Muscle of leg (tissue), 11 donors: ENCODE results near the gene CDKL1. TPM values are rescaled to one million over a fixed set of nuclear protein-coding genes. Genes with fewer than 3 reads are reported as not detected.

Experiments
- DNase-seq: peaks from one replicate; pipeline ENCODE4 v3.0.0; 2013
- H3K27ac ChIP-seq: one replicate; pipeline ENCODE4 v1.5.1; 2013; ENCODE audit warnings: mild to moderate bottlenecking, low read length, control low read depth
- H3K27me3 ChIP-seq: one replicate; pipeline ENCODE4 v1.6.1; 2013; ENCODE audit warnings: low read length; ENCODE audit not compliant: control insufficient read depth, insufficient read depth
- H3K36me3 ChIP-seq: one replicate; pipeline ENCODE4 v1.6.1; 2013; ENCODE audit warnings: low read length; ENCODE audit not compliant: control insufficient read depth, insufficient read depth
- H3K4me1 ChIP-seq: one replicate; pipeline ENCODE4 v1.6.1; 2013; ENCODE audit warnings: low read length; ENCODE audit not compliant: control insufficient read depth, insufficient read depth
- H3K4me3 ChIP-seq: one replicate; pipeline ENCODE4 v1.5.1; 2013; ENCODE audit warnings: low read length, control low read depth
- H3K9me3 ChIP-seq: replicated peaks from 2 replicates; pipeline ENCODE4 v1.6.1; 2013; ENCODE audit warnings: low read depth, low read length; ENCODE audit not compliant: control insufficient read depth
- WGBS: methylation state at CpG from one replicate; pipeline ENCODE4 v1.1.5; 2013; ENCODE audit warnings: missing lambda C conversion rate; ENCODE audit not compliant: insufficient coverage; 5-methylcytosine and 5-hydroxymethylcytosine counted together
- polyA plus RNA-seq, 8 donors: library from polyadenylated mRNA; unstranded; fragments of 120-200 nt; gene quantifications; one replicate each; pipeline versions ENCODE4 v1.2.1 to v1.2.3, GENCODE V29; 2013; ENCODE audit warnings: inconsistent platforms in 1 of 8, low replicate concordance in 1 of 8; ENCODE audit not compliant: insufficient read length in 8 of 8, insufficient read depth in 1 of 8
- total RNA-seq: library from RNA; stranded (reverse); fragments of 120-200 nt; gene quantifications from one replicate; pipeline ENCODE4 v1.2.4, GENCODE V29; 2013

Gene CDKL1
- total and polyA plus RNA-seq, 9 donors: 3.7 to 7.6 (median 4.8) TPM

DNA sequence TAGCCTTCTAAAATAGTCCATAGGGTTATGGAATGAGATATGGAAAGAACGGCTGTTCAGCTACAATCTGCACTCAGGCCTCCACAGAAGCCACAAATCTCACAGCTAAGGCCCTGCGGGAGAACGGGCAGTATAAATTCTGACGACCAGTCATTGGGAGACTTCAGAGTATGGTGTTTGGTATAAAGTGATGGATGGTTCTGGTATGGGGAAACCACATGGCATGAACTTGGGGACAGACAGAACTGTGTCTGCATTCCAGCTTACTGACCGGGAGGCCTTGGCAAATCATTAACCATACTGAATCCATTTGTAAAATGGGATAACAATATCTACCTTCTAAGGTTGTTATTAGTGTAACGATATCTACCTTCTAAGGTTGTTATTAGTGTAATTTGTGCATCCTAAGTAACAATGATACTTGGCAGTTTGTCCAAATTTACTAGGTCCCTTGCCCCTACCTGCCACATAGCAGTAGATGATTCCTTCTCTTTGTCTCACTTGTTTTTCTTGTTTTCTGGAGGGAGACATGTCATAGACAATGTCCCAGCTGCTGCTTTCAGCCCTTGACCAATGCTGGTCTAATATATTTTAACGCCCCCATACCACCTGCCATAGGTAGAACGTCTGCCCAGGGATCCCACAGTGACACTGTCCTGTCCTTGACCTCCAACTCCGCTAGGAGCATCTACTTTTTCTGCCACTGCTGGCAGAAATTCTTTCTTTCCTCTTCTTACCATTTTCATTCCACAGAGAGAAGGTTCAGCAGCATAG, 6.8 kb downstream of the CDKL1 start:
- no peaks in the 10 kb centered on the region for H3K36me3 ChIP-seq
- no peaks in the 10 kb centered on the region for H3K9me3 ChIP-seq
- H3K4me3 ChIP-seq: no peak overlapping the region
- H3K4me1 ChIP-seq: no peaks in the 10 kb centered on the region
- no peak for DNase-seq
- no peak overlapping the region for H3K27ac ChIP-seq
- 76% methylated on average over 3 of the region's 9 CpGs for WGBS
- H3K27me3 ChIP-seq: no peaks in the 10 kb centered on the region

DNA sequence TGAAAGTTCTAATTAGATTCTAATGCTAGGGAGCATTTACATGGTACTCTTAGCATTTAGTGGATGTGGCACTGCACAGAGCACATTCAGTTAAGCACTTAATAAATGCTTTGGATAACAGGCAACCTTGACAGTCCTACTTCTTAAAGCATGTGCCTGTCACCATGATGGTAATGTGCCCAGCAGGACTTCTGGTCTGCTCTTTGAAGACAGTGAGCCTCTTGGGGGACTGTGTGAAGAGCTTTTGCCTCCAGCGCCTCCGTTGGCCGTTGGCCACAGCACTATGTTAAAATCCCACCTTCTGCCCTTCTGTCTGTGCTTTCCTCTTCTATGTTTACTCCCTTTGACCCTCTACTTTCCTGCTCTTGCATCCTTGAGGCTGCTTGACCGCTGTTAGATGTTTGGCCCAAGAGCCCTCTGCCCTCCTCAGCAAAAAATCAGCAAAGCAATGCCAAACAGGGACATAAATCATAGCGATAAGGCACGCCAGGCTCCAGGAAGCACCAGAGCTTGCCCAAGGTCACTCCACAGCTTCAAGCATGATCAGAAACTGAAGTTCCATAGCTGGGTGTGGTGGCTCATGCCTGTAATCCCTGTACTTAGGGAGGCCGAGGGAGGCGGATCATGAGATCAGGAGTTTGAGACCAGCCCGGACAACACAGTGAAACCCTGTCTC, 8.3 kb downstream of the CDKL1 start:
- no peak for DNase-seq
- H3K36me3 ChIP-seq: no peaks in the 10 kb centered on the region
- H3K9me3 ChIP-seq: no peaks in the 10 kb centered on the region
- no peaks in the 10 kb centered on the region for H3K4me1 ChIP-seq
- WGBS: 62% methylated on average over 7 of the region's 9 CpGs
- no peaks in the 10 kb centered on the region for H3K27me3 ChIP-seq
- no peak overlapping the region for H3K4me3 ChIP-seq
- no peak overlapping the region for H3K27ac ChIP-seq

DNA sequence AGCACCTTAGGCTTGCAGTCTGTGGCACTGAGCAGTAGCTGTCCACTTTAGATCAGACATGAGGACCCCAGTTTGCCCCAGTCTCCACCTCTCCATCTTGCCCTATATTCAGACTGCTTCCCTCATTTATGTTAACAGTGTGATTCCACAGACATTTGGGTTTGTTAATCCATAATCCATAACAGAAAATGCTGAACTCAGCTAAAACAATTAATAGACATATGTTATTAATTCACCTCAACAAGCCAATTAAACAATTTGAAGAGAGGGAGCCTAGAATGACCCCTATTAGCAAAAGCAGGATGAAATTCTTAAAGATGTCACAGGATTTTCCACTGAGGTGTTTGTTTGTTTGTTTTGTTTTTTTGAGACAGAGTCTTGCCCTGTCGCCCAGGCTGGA, 9.1 kb downstream of the CDKL1 start:
- Histone ChIP-seq H3K36me3 (no peaks in the 10 kb centered on the region), H3K27me3 (no peaks in the 10 kb centered on the region), H3K4me3 (no peak overlapping the region), H3K9me3 (no peaks in the 10 kb centered on the region), H3K4me1 (no peaks in the 10 kb centered on the region), H3K27ac (no peak overlapping the region)
- no peak for DNase-seq
- WGBS: no CpG with 5 or more reads among the region's 1 CpG

DNA sequence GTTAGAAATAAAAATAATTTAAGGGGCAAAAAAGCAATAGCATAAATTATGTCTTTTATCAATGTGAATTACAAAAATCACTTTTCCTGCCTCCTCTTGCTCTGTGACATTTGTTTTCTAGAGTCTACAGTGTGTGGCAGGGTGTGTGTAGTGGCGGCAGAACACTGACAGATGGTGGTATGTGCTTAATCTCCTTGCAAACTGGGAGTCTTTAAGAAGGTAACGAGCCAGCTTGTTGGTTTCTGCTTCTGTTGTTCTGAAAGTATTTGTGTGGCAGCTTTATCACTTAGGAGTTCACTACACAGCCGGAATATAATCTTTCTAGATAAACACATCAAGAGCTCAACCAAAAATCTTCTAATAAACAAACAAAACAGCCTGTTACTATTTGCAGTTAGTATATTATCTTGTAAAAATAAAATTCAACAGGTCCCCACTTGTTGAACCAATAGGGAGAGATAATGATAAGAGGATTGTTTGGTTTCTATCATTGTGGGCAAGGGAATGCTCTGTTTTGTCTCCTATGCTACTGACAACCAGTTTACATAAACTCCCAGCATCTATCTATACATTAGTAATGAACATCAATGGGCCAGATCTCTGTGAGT, 13.0 kb downstream of the CDKL1 start:
- Histone ChIP-seq H3K4me3 (no peak overlapping the region), H3K9me3 (no peaks in the 10 kb centered on the region), H3K36me3 (peaks cover 5% of the 10 kb centered on the region), H3K4me1 (no peaks in the 10 kb centered on the region), H3K27me3 (no peaks in the 10 kb centered on the region), H3K27ac (no peak overlapping the region)
- DNase-seq: no peak
- 60% methylated on average over 1 of the region's 3 CpGs for WGBS

DNA sequence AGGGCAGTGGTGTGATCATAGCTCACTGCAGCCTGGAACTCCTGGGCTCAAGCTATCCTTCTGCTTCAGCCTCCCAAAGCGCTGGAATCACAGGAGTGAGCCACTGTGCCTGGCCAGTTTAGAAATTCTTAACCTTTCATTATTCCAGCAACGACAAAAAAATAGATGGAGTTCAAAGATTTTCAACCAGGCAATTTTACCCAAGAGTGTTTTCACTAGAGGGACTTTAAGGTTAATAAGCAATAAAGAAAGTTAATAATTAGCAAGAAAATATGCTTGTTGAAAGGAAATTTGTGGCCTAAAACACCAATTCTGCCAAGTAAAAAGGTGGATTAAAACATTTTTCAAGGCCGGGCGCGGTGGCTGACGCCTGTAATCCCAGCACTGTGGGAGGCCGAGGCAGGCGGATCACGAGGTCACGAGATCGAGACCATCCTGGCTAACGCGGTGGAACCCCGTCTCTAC, 14.8 kb downstream of the CDKL1 start:
- no peaks in the 10 kb centered on the region for H3K9me3 ChIP-seq
- no peak for DNase-seq
- H3K27me3 ChIP-seq: no peaks in the 10 kb centered on the region
- peaks cover 2% of the 10 kb centered on the region for H3K4me1 ChIP-seq
- no peak overlapping the region for H3K27ac ChIP-seq
- no CpG with 5 or more reads among the region's 14 CpGs for WGBS
- H3K36me3 ChIP-seq: peaks cover 5% of the 10 kb centered on the region
- H3K4me3 ChIP-seq: no peak overlapping the region

DNA sequence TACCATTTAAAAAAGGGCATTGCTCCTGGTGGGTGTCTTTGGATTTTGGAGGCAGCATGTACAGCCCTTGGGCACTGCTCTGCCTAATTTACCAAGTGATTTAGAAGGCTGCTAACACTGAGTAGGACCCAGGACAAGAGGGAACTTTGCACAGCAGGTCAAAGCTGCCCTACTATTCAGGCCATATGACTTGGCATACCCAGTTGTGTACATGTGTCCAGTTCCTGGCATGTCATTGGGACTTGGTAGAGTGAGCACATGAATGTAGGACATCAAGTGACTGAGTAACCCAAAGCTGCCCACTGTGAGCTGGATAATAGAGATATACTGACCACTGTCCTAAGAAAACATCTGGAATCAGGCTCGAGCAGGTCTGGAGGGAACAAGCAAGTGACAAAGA, 15.7 kb downstream of the CDKL1 start:
- Histone ChIP-seq H3K27me3 (no peaks in the 10 kb centered on the region), H3K4me1 (peaks cover 2% of the 10 kb centered on the region), H3K27ac (no peak overlapping the region), H3K36me3 (peaks cover 5% of the 10 kb centered on the region), H3K4me3 (no peak overlapping the region), H3K9me3 (no peaks in the 10 kb centered on the region)
- no peak for DNase-seq
- 100% methylated on average over 1 of the region's 1 CpG for WGBS

DNA sequence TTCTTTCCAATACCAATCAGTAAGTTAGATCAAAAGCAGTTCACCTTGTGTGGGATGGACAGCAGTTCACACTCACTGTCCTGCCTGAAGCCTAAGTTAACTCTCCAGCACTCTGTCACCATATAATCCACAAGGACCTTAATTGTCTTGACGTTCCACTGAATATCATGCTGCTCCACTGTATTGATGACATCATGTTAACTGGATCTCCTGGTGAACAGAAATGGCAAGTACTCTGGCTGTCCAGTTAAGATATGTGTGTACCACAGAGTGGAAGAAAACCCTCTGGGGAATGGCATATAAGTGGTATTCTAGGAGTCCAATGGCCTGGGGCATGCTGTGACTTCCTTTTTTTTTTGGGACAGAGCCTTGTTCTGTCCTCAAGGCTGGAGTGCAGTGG, 16.2 kb downstream of the CDKL1 start:
- H3K27me3 ChIP-seq: no peaks in the 10 kb centered on the region
- H3K4me3 ChIP-seq: no peak overlapping the region
- peaks cover 2% of the 10 kb centered on the region for H3K4me1 ChIP-seq
- H3K36me3 ChIP-seq: peaks cover 5% of the 10 kb centered on the region
- H3K27ac ChIP-seq: no peak overlapping the region
- WGBS: no CpG with 5 or more reads among the region's 1 CpG
- DNase-seq: no peak
- no peaks in the 10 kb centered on the region for H3K9me3 ChIP-seq

DNA sequence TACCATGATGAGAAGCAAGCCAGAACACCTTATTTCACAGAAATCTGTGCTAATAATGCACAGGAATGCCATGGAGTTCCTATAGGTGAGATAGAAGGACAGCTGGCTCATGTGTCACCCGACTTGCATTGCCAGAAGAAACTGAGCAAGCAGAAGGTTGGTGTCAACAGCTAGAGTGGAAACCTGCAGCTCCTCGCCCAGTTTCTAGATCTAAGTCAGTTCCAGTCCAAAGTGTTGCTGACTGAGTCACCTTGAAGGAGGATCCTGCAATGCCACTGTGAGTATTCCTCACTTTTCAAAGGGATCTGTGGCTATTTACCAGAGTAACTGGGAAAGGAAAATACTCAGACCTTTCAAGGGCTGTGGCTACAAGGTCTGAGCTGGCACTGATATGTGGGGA, 17.1 kb downstream of the CDKL1 start:
- DNase-seq: no peak
- Histone ChIP-seq H3K36me3 (peaks cover 5% of the 10 kb centered on the region), H3K9me3 (no peaks in the 10 kb centered on the region), H3K4me1 (peaks cover 2% of the 10 kb centered on the region), H3K4me3 (no peak overlapping the region), H3K27ac (no peak overlapping the region), H3K27me3 (no peaks in the 10 kb centered on the region)
- 92% methylated on average over 2 of the region's 2 CpGs for WGBS

DNA sequence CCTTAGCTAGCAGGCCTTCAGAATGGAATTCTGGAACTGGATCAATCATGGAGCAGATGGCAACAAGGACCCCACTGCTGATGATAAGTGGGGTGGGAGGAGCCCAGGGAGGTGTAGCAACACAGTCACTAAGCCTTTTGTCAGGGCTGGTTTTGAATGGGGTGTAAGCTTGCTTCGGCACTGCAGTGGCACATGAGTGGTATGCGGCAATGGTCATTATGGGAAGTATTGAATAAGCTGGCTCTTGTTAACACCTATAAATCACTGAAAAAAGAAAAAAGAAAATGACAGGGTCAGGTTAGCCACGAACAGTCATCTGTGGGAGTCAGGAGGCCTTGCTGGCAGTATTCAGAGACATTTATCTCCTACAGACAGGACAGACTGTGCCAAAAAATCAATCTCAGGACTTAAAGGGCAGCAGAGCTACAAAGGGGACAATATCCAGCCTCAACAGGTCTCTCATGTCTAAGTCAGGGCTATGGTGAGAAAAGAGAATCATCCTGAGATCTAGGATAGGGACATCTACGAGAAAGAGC, 19.1 kb downstream of the CDKL1 start:
- H3K27ac ChIP-seq: no peak overlapping the region
- H3K4me3 ChIP-seq: no peak overlapping the region
- H3K4me1 ChIP-seq: peaks cover 2% of the 10 kb centered on the region
- H3K9me3 ChIP-seq: no peaks in the 10 kb centered on the region
- H3K36me3 ChIP-seq: peaks cover 5% of the 10 kb centered on the region
- WGBS: 80% methylated on average over 1 of the region's 4 CpGs
- H3K27me3 ChIP-seq: no peaks in the 10 kb centered on the region
- DNase-seq: no peak

DNA sequence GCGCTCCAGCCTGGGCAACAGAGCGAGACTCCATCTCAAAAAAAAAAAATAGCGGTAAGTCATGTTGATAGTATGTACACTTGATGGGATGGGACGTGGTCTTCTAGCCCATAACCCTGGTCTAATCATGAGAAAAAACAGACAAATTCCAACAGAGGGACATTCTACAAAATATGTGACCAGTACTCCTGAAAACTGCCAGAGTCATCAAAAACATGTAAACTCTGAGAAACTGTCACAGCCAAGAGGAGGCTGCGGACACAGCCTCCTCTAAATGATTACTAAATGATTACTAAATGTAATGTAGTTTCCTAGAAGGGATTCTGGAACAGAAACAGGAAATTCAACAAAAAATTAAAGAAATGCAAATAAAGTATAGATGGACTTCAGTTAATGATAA, 20.9 kb downstream of the CDKL1 start:
- Histone ChIP-seq H3K36me3 (peaks cover 5% of the 10 kb centered on the region), H3K27me3 (no peaks in the 10 kb centered on the region), H3K4me1 (peaks cover 2% of the 10 kb centered on the region), H3K9me3 (no peaks in the 10 kb centered on the region), H3K27ac (peak overlapping the region; percentile 49), H3K4me3 (no peak overlapping the region)
- no peak for DNase-seq
- no CpG with 5 or more reads among the region's 5 CpGs for WGBS
